HepG2 (cell line): Measurements from ENCODE around the gene PSMC5. TPM values are rescaled to one million over a fixed set of nuclear protein-coding genes. Genes with fewer than 3 reads are reported as not detected.
A peak's percentile ranks its signal among the peaks of the same experiment; 100 is the strongest.

ENCODE experiments used
- ATAC-seq: fragments of 200-7000 bp; cut with Tn5 transposase; 3 replicates; pipeline ENCODE4 v1.9.1; 2020; ENCODE audit warnings: mild to moderate bottlenecking, moderate library complexity
- BruUV-seq: library from RNA; stranded (reverse); fragments of 400-500 nt; replicated peaks from 2 replicates; lab custom pipeline; 2021; lab: Mats Ljungman, UMichigan
- CTCF ChIA-PET: fragments of 300-600 bp; formaldehyde crosslinking; extraction: SDS; loops from one replicate; lab custom pipeline; 2021; ENCODE audit warnings: low total read pairs, inconsistent platforms, low intra/inter-chr PET ratio; lab: Yijun Ruan, JAX
- POLR2A ChIA-PET: fragments of 350-600 bp; sonication (Branson Sonifier 250); formaldehyde crosslinking; loops from one replicate; lab custom pipeline; 2020; ENCODE audit warnings: antibody characterized with exemption, inconsistent platforms; lab: Yijun Ruan, JAX
- DNase-seq: peaks from one replicate; pipeline ENCODE4 v3.0.0-alpha.2; 2015; ENCODE audit warnings: low spot score
- FAIRE-seq: peaks from 3 replicates; lab custom pipeline; 2011; peaks lifted over from hg19 to GRCh38; lab: Jason Lieb, UNC
- H2AFZ ChIP-seq: one replicate; pipeline ENCODE4 v1.6.1; 2011; ENCODE audit warnings: low read length, inconsistent platforms
- H3K27ac ChIP-seq: fragments of 300-600 bp; 3 replicates; pipeline ENCODE4 v1.8.0; 2011; ENCODE audit warnings: mixed run types, mild to moderate bottlenecking, mixed read lengths, low read length, inconsistent platforms; ENCODE audit not compliant: insufficient read depth; ENCODE audit errors: extremely low read length
- H3K27me3 ChIP-seq, 2 experiments: fragments of 200-600 bp in 1 of 2; 2 replicates in 1 of 2; 3 replicates in 1 of 2; pipeline versions ENCODE4 v1.6.0 to v1.8.0; 2011; ENCODE audit warnings: low read length in 2 of 2, mild to moderate bottlenecking in 2 of 2, moderate library complexity in 2 of 2, inconsistent platforms in 1 of 2; ENCODE audit not compliant: insufficient read depth in 2 of 2, control insufficient read depth in 1 of 2
- H3K36me3 ChIP-seq, 2 experiments: fragments of 200-600 bp in 1 of 2; replicated peaks in 1 of 2; 2 replicates in 1 of 2; 3 replicates in 1 of 2; pipeline versions ENCODE4 v1.5.1 to v1.8.0; 2011; ENCODE audit warnings: low read length in 2 of 2, inconsistent platforms in 1 of 2; ENCODE audit not compliant: insufficient read depth in 2 of 2, control insufficient read depth in 1 of 2
- H3K4me1 ChIP-seq: 2 replicates; pipeline ENCODE4 v1.5.1; 2012; ENCODE audit warnings: low read length, inconsistent platforms; ENCODE audit not compliant: insufficient read depth
- H3K4me2 ChIP-seq: 2 replicates; pipeline ENCODE4 v1.6.0; 2011; ENCODE audit warnings: low read depth, low read length, inconsistent platforms
- H3K4me3 ChIP-seq, 3 experiments: fragments of 200-600 bp in 1 of 3; sonication (generic), shearing (Covaris generic) in 1 of 3; replicated peaks in 1 of 3; 2 replicates each; pipeline ENCODE4 v1.5.1; 2011 to 2016; ENCODE audit warnings: low read length in 3 of 3, inconsistent platforms in 2 of 3, low read depth in 2 of 3, mild to moderate bottlenecking in 2 of 3, control low read depth in 1 of 3, mixed read lengths in 1 of 3; ENCODE audit not compliant: insufficient read depth in 1 of 3
- H3K79me2 ChIP-seq: one replicate; pipeline ENCODE4 v1.6.1; 2011; ENCODE audit warnings: low read length, inconsistent platforms; ENCODE audit not compliant: insufficient read depth
- H3K9ac ChIP-seq: 2 replicates; pipeline ENCODE4 v1.6.0; 2011; ENCODE audit warnings: mild to moderate bottlenecking, low read depth, low read length, inconsistent platforms; ENCODE audit not compliant: insufficient read depth
- H3K9me3 ChIP-seq: 2 replicates; pipeline ENCODE4 v1.5.1; 2012; ENCODE audit warnings: mild to moderate bottlenecking, low read length
- H4K20me1 ChIP-seq: 2 replicates; pipeline ENCODE4 v1.6.0; 2011; ENCODE audit warnings: inconsistent platforms, mild to moderate bottlenecking, low read length, moderate library complexity; ENCODE audit not compliant: insufficient read depth
- CBX1 ChIP-seq: IDR thresholded peaks from one replicate; pipeline ENCODE4 v1.6.1; 2016; ENCODE audit warnings: antibody characterized with exemption, low read depth
- IRF9 ChIP-seq: sonication (generic); formaldehyde crosslinking; IDR thresholded peaks from 2 replicates; pipeline ENCODE4 v1.8.0; 2022; ENCODE audit warnings: missing genetic modification reagents, mild to moderate bottlenecking, borderline replicate concordance
- REST ChIP-seq, 2 experiments: IDR thresholded peaks; 2 replicates each; pipeline ENCODE4 v1.6.1; 2011 to 2012; ENCODE audit warnings: low read length in 2 of 2, borderline replicate concordance in 1 of 2, low read depth in 1 of 2, mild to moderate bottlenecking in 1 of 2, moderate library complexity in 1 of 2
- UBTF ChIP-seq: sonication (generic); formaldehyde crosslinking; IDR thresholded peaks from 2 replicates; pipeline ENCODE4 v1.4.0; 2020; ENCODE audit warnings: mild to moderate bottlenecking, missing genetic modification reagents
- YEATS2 ChIP-seq: sonication (generic); formaldehyde crosslinking; IDR thresholded peaks from 2 replicates; pipeline ENCODE4 v1.4.0; 2020; ENCODE audit warnings: missing genetic modification reagents, borderline replicate concordance
- ZIK1 ChIP-seq: sonication (generic); formaldehyde crosslinking; IDR thresholded peaks from 2 replicates; pipeline ENCODE4 v1.5.0; 2020; ENCODE audit warnings: mild to moderate bottlenecking, low read depth, missing genetic modification reagents, borderline replicate concordance
- ZNF10 ChIP-seq: sonication (generic); formaldehyde crosslinking; IDR thresholded peaks from 2 replicates; pipeline ENCODE4 v1.4.0; 2020; ENCODE audit warnings: mild to moderate bottlenecking, low read depth, missing genetic modification reagents, borderline replicate concordance
- ZNF18 ChIP-seq: sonication (generic); formaldehyde crosslinking; IDR thresholded peaks from 2 replicates; pipeline ENCODE4 v1.8.0; 2022; ENCODE audit warnings: mild to moderate bottlenecking, missing genetic modification reagents; ENCODE audit not compliant: insufficient replicate concordance
- ZNF335 ChIP-seq: sonication (generic); formaldehyde crosslinking; IDR thresholded peaks from 2 replicates; pipeline ENCODE4 v1.4.0; 2020; ENCODE audit warnings: missing genetic modification reagents
- ZNF337 ChIP-seq: sonication (generic); formaldehyde crosslinking; IDR thresholded peaks from 2 replicates; pipeline ENCODE4 v1.5.1; 2020; ENCODE audit warnings: missing genetic modification reagents, low read depth, mild to moderate bottlenecking, borderline replicate concordance
- ZNF589 ChIP-seq: sonication (generic); formaldehyde crosslinking; conservative IDR thresholded peaks from 2 replicates; pipeline ENCODE4 v1.8.0; 2022; ENCODE audit warnings: mild to moderate bottlenecking, moderate library complexity, missing genetic modification reagents
- WGBS: methylation state at CpG from one replicate; pipeline ENCODE4 v1.1.6; 2017; ENCODE audit warnings: low lambda C conversion rate; 5-methylcytosine and 5-hydroxymethylcytosine counted together
- in situ Hi-C: cut with HindIII; loops from 2 replicates; pipeline ENCODE4 v1.10.0; 2017; ENCODE audit warnings: low pct_unique_long_range_greater_than_20kb; ENCODE audit not compliant: extremely low pct_ligation_motif_present
- intact Hi-C: fragments of 100-400 bp; cut with micrococcal nuclease; formaldehyde crosslinking; loops from one replicate; pipeline ENCODE4 v1.10.0; 2022; ENCODE audit not compliant: unreplicated experiment
- polyA plus RNA-seq, 8 experiments: library from polyadenylated mRNA; depleted of rRNA in 3 of 8; stranded (reverse) in 7 of 8; unstranded in 1 of 8; fragments of >200 nt; fragmentation: Illumina TruSeq in 4 of 8; extraction: Trizol in 4 of 8; gene quantifications; 2 replicates each; pipeline versions ENCODE4 v1.2.1 to v1.2.3, GENCODE V29; 2011 to 2016; ENCODE audit warnings: low read depth in 4 of 8, missing spikeins in 1 of 8, mixed read lengths in 1 of 8; ENCODE audit not compliant: insufficient read depth in 1 of 8
- total RNA-seq, 5 experiments: library from RNA; depleted of rRNA; stranded (reverse); fragments of >200 nt; fragmentation: Illumina TruSeq; extraction: Trizol; gene quantifications; 2 replicates each; pipeline ENCODE4 v1.2.3, GENCODE V29; 2016; ENCODE audit warnings: low read depth in 1 of 5

PSMC5 gene
- total and polyA plus RNA-seq, 2 of the 13 experiments (the other 11 are each of a cell fraction or from before 2014, with no cell fraction given) = 35.3 to 128 TPM

- H3K9me3 ChIP-seq = no peaks in the 10 kb centered on the region
- H3K4me3 ChIP-seq = peak overlapping the region; percentile 85 to 98 (median 97)
- CTCF ChIA-PET = no interaction called here
- peaks cover 3 to 8% of the 10 kb centered on the region in 2 experiments; a peak in 4 of 5 replicates for H3K36me3 ChIP-seq
- peaks cover 10% of the 10 kb centered on the region; the same call in 1 of the 2 replicates for H4K20me1 ChIP-seq
- peak overlapping the region; percentile 92 for H3K4me2 ChIP-seq
- H3K27me3 ChIP-seq = no peaks in the 10 kb centered on the region; a peak in 1 of 5 replicates
- intact Hi-C loops = loop anchor here (5.0 kb wide), 1 partner anchor 70 kb away; the partner anchor contains the start of genes CCDC47 and DDX42
- H3K27ac ChIP-seq = peak overlapping the region; percentile 92
- FAIRE-seq (no peak), ATAC-seq (peak; percentile 33), DNase-seq (no peak)
- no TSS peak for BruUV-seq
- H3K79me2 ChIP-seq = peaks cover 43% of the 10 kb centered on the region
- POLR2A ChIA-PET = interaction anchor here (2.7 to 4.4 kb wide), 3 partner anchors 10 to 68 kb away, joined by 30 to 37 read pairs (median 33); partner anchors contain the start of genes CCDC47, DDX42, FTSJ3 and PSMC5
- peak overlapping the region; percentile 93 for H3K9ac ChIP-seq
- in situ Hi-C loops = loop anchor here (10.0 kb wide), 1 partner anchor 663 kb away; the partner anchor contains the start of genes CEP95 and DDX5
- H3K4me1 ChIP-seq = peaks cover 44% of the 10 kb centered on the region
- WGBS = under 1% methylated on average over 27 of the region's 36 CpGs
- H2AFZ ChIP-seq = no peak overlapping the region
- TF ChIP-seq ZIK1 = no peak
- TF ChIP-seq ZNF335 = no peak
- no peak for TF ChIP-seq YEATS2 (CRISPR knock-in tag)
- TF ChIP-seq ZNF337 (CRISPR knock-in tag) = no peak
- TF ChIP-seq ZNF10 (CRISPR knock-in tag) = no peak
- peak; percentile 15 for TF ChIP-seq ZNF18 (CRISPR knock-in tag)
- peak; percentile 7; the same call in 1 of the 2 replicates for TF ChIP-seq UBTF
- no peak for TF ChIP-seq IRF9 (CRISPR knock-in tag)
- no peak for TF ChIP-seq REST (IDR thresholded peaks at IDR 0.05; ENCODE audit: borderline replicate concordance in 1 of 2, low read depth in 1 of 2, low read length in 2 of 2)
- TF ChIP-seq CBX1 = no peak
- TF ChIP-seq ZNF589 = no peak
Observed at GRCh38 chr17:63842173-63842539, 14.9 kb downstream of the PSMC5 start.
